ENCODE data around the gene CEACAM1.

DNA sequence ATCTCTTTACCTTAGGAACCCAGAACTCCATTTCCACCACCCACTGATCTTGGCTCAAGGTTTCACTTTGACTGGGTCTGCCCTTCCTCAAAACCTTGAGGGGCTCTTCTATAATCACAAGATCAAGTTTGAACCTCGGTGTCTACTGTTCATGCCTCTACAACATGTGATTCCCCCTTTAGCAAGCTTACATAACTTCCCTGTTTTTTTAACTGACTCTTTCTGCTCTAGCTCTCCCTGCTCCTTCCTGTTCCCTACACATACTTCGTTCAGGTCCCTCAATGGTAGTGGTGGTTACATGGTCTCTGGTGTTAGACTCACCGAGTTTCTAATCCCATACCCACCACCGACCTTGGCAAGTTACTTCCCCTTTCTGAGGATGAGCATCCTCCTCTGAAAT lies 39.7 kb upstream of the CEACAM1 start:
- TF ChIP-seq, protein P1, sequence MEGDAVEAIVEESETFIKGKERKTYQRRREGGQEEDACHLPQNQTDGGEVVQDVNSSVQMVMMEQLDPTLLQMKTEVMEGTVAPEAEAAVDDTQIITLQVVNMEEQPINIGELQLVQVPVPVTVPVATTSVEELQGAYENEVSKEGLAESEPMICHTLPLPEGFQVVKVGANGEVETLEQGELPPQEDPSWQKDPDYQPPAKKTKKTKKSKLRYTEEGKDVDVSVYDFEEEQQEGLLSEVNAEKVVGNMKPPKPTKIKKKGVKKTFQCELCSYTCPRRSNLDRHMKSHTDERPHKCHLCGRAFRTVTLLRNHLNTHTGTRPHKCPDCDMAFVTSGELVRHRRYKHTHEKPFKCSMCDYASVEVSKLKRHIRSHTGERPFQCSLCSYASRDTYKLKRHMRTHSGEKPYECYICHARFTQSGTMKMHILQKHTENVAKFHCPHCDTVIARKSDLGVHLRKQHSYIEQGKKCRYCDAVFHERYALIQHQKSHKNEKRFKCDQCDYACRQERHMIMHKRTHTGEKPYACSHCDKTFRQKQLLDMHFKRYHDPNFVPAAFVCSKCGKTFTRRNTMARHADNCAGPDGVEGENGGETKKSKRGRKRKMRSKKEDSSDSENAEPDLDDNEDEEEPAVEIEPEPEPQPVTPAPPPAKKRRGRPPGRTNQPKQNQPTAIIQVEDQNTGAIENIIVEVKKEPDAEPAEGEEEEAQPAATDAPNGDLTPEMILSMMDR (IDR thresholded peaks at IDR 0.05) = no peak
- no peak for TF ChIP-seq POLR2A (IDR thresholded peaks at IDR 0.05)
